Anterior cingulate cortex (tissue), 58 donors: ENCODE results near the gene LDLRAD3.

Experiments used
- DNase-seq, 58 donors: peaks; one replicate each; lab custom pipeline; 2025; lab: John Stamatoyannopoulos, UW

Gene LDLRAD3

GRCh38 chr11:36116161-36116560, 172.3 kb downstream of the LDLRAD3 start:
- DNase-seq, result no peak

GRCh38 chr11:36118084-36118483, 174.2 kb downstream of the LDLRAD3 start:
- no peak for DNase-seq

- DNase-seq, result no peak
Measured at GRCh38 chr11:36119300-36119699, 175.4 kb downstream of the LDLRAD3 start.

GRCh38 chr11:36121054-36121453, 177.2 kb downstream of the LDLRAD3 start:
- no peak for DNase-seq

GRCh38 chr11:36122671-36123070, 178.8 kb downstream of the LDLRAD3 start:
- no peak for DNase-seq

- DNase-seq, result peak in 48 of 58 donors; percentile 7 to 84 (median 50)
Measured at GRCh38 chr11:36123336-36124101, 179.7 kb downstream of the LDLRAD3 start.

GRCh38 chr11:36126678-36127077, 182.8 kb downstream of the LDLRAD3 start:
- no peak for DNase-seq

- no peak for DNase-seq
Measured at GRCh38 chr11:36127550-36127949, 183.7 kb downstream of the LDLRAD3 start.

- DNase-seq, result no peak
Measured at GRCh38 chr11:36129955-36130354, 186.1 kb downstream of the LDLRAD3 start.

GRCh38 chr11:36130401-36130800, 186.5 kb downstream of the LDLRAD3 start:
- DNase-seq, result no peak

- DNase-seq, result peak in 50 of 58 donors; percentile 11 to 73 (median 36)
Measured at GRCh38 chr11:36131721-36132397, 188.0 kb downstream of the LDLRAD3 start.

GRCh38 chr11:36132940-36133339, 189.1 kb downstream of the LDLRAD3 start:
- no peak for DNase-seq

- DNase-seq, result no peak
Measured at GRCh38 chr11:36135076-36135475, 191.2 kb downstream of the LDLRAD3 start.

- no peak for DNase-seq
Measured at GRCh38 chr11:36139767-36140166, 195.9 kb downstream of the LDLRAD3 start.

GRCh38 chr11:36141196-36141953, 197.5 kb downstream of the LDLRAD3 start:
- DNase-seq, result no peak

GRCh38 chr11:36141956-36142355, 198.1 kb downstream of the LDLRAD3 start:
- no peak for DNase-seq

- DNase-seq, result no peak
Measured at GRCh38 chr11:36142439-36142838, 198.6 kb downstream of the LDLRAD3 start.

- DNase-seq, result no peak
Measured at GRCh38 chr11:36142879-36143278, 199.0 kb downstream of the LDLRAD3 start.

GRCh38 chr11:36146437-36146836, 202.6 kb downstream of the LDLRAD3 start:
- DNase-seq, result no peak

- DNase-seq, result no peak
Measured at GRCh38 chr11:36147491-36147890, 203.6 kb downstream of the LDLRAD3 start.

GRCh38 chr11:36148701-36149100, 204.8 kb downstream of the LDLRAD3 start:
- DNase-seq, result peak in 2 of 58 donors; percentile 10 to 13
